Aortic smooth muscle cell (primary cell): ENCODE data around the gene MANF. TPM values are rescaled to one million over a fixed set of nuclear protein-coding genes. Genes with fewer than 3 reads are reported as not detected.

Source experiments
- total RNA-seq: library from RNA; depleted of rRNA; stranded (reverse); fragments of >200 nt; gene quantifications from 2 replicates; pipeline ENCODE4 v1.2.3, GENCODE V29; 2014

Gene MANF
- total RNA-seq: 115 and 157 TPM in 2 replicates

DNA sequence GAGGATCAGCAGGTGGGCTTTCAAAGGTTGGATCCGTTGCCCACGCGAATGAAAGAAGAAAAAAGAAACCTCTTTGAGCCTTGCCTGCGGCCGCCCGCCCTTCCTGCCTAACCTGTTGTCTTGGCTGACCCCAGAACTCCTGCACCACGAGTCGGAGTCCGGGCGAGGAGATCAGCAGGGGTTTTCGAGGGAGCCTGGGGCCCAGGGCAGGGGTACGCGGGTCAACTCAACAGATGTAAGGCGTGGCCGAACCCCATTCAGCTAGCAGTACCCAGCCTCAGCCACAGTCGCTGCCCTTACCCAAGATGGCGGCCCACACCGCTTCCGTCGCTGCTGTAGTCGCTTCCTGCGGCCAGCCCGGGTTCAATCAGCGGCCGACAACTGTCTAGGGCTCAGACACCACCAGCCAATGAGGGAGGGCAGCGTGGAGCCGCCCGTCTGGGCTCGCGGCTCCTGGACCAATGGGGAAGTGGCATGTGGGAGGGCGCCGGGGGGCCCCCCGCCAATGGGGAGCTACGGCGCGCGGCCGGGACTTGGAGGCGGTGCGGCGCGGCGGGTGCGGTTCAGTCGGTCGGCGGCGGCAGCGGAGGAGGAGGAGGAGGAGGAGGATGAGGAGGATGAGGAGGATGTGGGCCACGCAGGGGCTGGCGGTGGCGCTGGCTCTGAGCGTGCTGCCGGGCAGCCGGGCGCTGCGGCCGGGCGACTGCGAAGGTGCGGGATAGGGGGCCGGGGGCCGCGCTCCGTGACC is at the start of gene MANF:
TSS of gene MANF (plus strand) at position 566 of the 748 bp plus-strand sequence. CDS start at position 618, 52 bp downstream.

DNA sequence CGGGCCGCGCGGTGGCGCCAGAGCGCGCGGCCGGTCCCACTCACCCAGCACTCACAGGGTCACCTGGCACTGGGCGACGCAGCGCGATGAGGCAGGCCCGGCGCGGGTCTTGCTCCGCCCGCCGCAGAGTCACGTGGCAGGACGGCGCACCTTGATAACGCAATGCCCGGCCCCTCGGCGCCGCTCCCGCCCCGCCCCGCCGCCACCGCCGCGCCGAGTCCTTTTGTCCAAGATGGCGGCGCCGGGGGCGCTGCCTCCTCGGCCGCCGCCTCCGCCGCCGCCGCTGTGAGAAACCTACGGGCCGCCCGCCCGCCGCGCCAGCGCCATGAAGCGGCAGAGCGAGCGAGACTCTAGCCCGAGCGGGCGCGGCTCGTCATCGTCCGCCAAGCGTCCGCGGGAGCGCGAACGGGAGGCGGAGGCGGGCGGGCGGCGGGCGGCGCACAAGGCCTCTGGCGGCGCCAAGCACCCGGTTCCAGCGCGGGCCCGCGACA is 6.0 kb downstream of the MANF start, which contains the start of gene RBM15B:
TSS of gene RBM15B (plus strand) at position 211 of the 491 bp plus-strand sequence. CDS start at position 326, 115 bp downstream.

Other genes with a start within 250 kb of the MANF start
- gene RBM15B, start 6.0 kb downstream of the MANF start, total RNA-seq: 20.4 and 21.9 TPM in 2 replicates
- gene DCAF1, start 114.7 kb downstream of the MANF start, total RNA-seq: 14.6 and 16.4 TPM in 2 replicates
- gene RAD54L2, start 153.4 kb downstream of the MANF start, total RNA-seq: 11.8 and 13.3 TPM in 2 replicates